BJ (cell line): ENCODE measurements around the gene ARF5. TPM values are rescaled to one million over a fixed set of nuclear protein-coding genes. Genes with fewer than 3 reads are reported as not detected.

ENCODE experiments used
- CTCF ChIA-PET: fragments of 350-600 bp; formaldehyde crosslinking; extraction: SDS; loops from one replicate; lab custom pipeline; 2021; ENCODE audit warnings: antibody characterized with exemption, inconsistent platforms; lab: Yijun Ruan, JAX
- POLR2A ChIA-PET: fragments of 300-600 bp; sonication (Branson Sonifier 250); formaldehyde crosslinking; extraction: SDS; loops from one replicate; lab custom pipeline; 2021; ENCODE audit warnings: antibody characterized with exemption; lab: Charles Lee
- DNase-seq: peaks from one replicate; pipeline ENCODE4 v3.0.0-alpha.2; 2011; ENCODE audit warnings: low read depth
- H3K27me3 ChIP-seq: 2 replicates; pipeline ENCODE4 v1.6.0; 2011; ENCODE audit warnings: low read length; ENCODE audit not compliant: control insufficient read depth, insufficient read depth
- H3K36me3 ChIP-seq: 2 replicates; pipeline ENCODE4 v1.5.1; 2011; ENCODE audit warnings: low read length; ENCODE audit not compliant: control insufficient read depth, insufficient read depth
- H3K4me3 ChIP-seq: 2 replicates; pipeline ENCODE4 v1.5.1; 2011; ENCODE audit warnings: low read depth, mild to moderate bottlenecking, control low read depth, low read length
- polyA plus RNA-seq: library from polyadenylated mRNA; depleted of rRNA; stranded (reverse); fragments of >200 nt; gene quantifications from 2 replicates; pipeline ENCODE4 v1.2.3, GENCODE V29; 2011
- TF ChIP-seq, protein P1 (sequence below): IDR thresholded peaks from 2 replicates; pipeline ENCODE4 v1.5.1; 2011; ENCODE audit warnings: low read depth, mild to moderate bottlenecking, control low read depth, inconsistent platforms, low read length, moderate library complexity; ENCODE audit not compliant: insufficient read depth

ARF5 gene
- polyA plus RNA-seq, 1 experiment: 208 TPM

DNA sequence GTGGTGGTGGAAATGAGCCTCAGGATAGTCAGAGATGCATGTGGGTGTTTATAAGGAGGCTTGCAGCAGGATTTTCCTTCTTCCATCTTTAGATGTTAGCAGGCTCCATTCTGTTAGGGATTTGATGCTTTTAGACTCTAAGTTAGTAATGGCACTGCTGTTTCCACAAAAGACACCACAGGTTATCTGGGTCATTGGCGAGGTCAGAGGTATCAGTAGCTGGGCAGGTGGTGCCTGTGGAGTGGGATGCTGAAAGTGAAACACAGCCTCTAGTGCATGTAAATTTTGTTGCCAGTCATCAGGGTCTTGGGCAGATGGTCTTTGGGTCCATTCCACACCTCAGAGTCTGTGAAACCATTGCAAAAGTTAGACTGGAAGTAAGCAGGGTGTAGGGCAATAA is 30.6 kb downstream of the ARF5 start:
- Histone ChIP-seq H3K27me3 (peaks cover 49% of the 10 kb centered on the region), H3K36me3 (no peaks in the 10 kb centered on the region), H3K4me3 (no peak overlapping the region)
- DNase-seq: no peak
- ChIA-PET POLR2A (no interaction called here), CTCF (no interaction called here)
- TF ChIP-seq, protein P1, sequence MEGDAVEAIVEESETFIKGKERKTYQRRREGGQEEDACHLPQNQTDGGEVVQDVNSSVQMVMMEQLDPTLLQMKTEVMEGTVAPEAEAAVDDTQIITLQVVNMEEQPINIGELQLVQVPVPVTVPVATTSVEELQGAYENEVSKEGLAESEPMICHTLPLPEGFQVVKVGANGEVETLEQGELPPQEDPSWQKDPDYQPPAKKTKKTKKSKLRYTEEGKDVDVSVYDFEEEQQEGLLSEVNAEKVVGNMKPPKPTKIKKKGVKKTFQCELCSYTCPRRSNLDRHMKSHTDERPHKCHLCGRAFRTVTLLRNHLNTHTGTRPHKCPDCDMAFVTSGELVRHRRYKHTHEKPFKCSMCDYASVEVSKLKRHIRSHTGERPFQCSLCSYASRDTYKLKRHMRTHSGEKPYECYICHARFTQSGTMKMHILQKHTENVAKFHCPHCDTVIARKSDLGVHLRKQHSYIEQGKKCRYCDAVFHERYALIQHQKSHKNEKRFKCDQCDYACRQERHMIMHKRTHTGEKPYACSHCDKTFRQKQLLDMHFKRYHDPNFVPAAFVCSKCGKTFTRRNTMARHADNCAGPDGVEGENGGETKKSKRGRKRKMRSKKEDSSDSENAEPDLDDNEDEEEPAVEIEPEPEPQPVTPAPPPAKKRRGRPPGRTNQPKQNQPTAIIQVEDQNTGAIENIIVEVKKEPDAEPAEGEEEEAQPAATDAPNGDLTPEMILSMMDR: no peak

DNA sequence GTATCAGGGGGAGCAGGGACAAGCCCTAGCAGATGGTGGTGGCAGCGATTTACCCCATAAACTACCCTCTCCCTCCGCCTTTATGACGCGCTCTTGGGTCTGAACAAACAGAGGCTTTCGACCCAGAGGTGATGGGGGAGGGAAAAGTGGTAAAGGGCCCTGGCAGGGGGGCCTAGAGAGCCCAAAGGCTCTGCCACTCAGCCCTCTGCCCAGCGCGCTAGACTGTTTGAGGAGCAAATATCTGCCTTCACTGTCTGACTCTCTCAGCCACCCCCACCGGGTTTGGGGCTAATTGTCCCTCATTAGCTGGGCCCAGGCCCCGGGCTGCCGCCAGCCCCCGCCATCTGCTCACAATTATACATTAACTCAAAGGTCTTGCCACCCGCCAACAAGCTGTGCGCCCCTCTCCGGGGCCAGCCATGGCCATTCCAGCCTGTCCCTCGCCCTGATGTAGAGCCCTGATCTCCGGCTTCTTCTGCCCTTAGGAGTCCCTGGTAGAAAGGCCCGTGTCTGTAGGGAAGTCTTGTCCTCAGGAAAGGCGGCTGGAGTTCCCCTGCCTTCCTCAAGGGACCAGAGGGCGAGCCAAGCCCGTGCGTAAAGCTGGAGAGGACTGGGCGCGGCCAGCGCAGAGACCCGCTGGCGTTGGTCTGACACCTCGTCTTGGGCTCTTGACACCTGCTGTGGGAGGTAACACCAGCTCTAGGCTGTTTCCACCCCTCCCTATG is 31.6 kb downstream of the ARF5 start:
- H3K27me3 ChIP-seq: peaks cover 46% of the 10 kb centered on the region
- TF ChIP-seq, protein P1: no peak
- H3K4me3 ChIP-seq: no peak overlapping the region
- DNase-seq: no peak
- POLR2A ChIA-PET: no interaction called here
- CTCF ChIA-PET: interaction anchor here (1.5 kb wide), 1 partner anchor 9 kb away, joined by 3 read pairs; no protein-coding TSS in a partner anchor
- H3K36me3 ChIP-seq: no peaks in the 10 kb centered on the region

DNA sequence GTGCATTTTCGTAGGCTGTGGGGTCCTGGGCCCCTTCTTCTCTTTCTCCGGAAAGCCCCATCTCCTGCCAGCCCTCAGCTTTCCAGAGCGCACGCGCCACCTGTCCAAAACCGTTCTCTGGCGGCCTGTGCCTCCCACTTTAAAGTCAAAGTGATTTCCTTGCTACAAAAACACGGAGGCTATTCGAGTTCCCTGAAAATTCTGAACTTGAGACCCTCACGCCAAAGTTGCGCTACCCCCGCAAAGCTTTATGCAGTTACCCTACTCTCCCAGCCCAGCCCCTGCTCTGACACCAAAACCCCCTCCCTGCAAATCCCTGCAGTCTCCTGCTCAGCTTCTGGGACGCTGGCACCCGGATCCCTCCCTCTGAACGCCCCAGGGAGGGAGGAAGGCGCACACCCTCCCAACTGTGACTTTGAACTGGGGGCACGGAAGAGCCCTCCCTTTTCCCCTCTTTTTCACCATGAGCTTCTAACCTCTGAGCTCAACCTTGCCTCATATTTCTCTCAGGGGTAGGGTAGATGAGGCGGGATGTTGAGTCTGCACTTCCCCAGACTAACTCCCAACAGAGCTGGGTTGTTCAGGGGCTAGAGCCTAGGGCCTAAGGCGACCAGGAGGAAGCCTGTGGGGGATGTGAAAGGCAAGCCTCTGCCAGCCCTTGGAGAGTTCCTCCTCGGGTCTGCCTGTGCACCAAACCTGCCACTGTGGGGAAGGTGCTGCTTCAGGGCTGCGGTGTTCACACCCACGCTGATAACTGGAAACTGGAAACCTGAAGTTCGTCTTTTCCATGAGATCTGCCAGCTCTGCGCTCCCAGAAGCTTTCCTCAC is 32.4 kb downstream of the ARF5 start:
- peaks cover 42% of the 10 kb centered on the region for H3K27me3 ChIP-seq
- no peak for DNase-seq
- no peak overlapping the region for H3K4me3 ChIP-seq
- CTCF ChIA-PET: interaction anchor here (1.5 kb wide), 1 partner anchor 8 kb away, joined by 3 read pairs; no protein-coding TSS in a partner anchor
- H3K36me3 ChIP-seq: no peaks in the 10 kb centered on the region
- TF ChIP-seq, protein P1: no peak
- POLR2A ChIA-PET: no interaction called here

GRCh38 chr7:127625331-127625730 is 37.1 kb downstream of the ARF5 start:
- H3K4me3 ChIP-seq: no peak overlapping the region
- ChIA-PET POLR2A (no interaction called here), CTCF (no interaction called here)
- no peaks in the 10 kb centered on the region for H3K36me3 ChIP-seq
- TF ChIP-seq, protein P1: no peak
- DNase-seq: no peak
- peaks cover 10% of the 10 kb centered on the region for H3K27me3 ChIP-seq

- H3K4me3 ChIP-seq: no peak overlapping the region
- H3K36me3 ChIP-seq: no peaks in the 10 kb centered on the region
- TF ChIP-seq, protein P1: 0 out of 2 replicates have a peak, but pooled peaks have one; percentile 4
- H3K27me3 ChIP-seq: peaks cover 2% of the 10 kb centered on the region; the same call in 1 of the 2 replicates
- CTCF ChIA-PET: interaction anchor here (0.7 to 1.3 kb wide), 3 partner anchors 8 to 581 kb away, joined by 3 to 5 read pairs (median 3); no protein-coding TSS in a partner anchor
- POLR2A ChIA-PET: no interaction called here
- no peak for DNase-seq
Observed at GRCh38 chr7:127628445-127628844, 40.2 kb downstream of the ARF5 start.
